NCI-H748 treated with DMSO at 0.1 percent for 48 hours (cell line): Measurements from ENCODE around the gene ADCY2.

Experiments
- DNase-seq: peaks from one replicate; lab custom pipeline; 2025; lab: John Stamatoyannopoulos, UW

ADCY2 gene

GRCh38 chr5:7784683-7785380 lies 388.9 kb downstream of the ADCY2 start:
- no peak for DNase-seq

GRCh38 chr5:7787770-7788169 lies 391.8 kb downstream of the ADCY2 start:
- DNase-seq, result no peak

GRCh38 chr5:7789567-7789966 lies 393.6 kb downstream of the ADCY2 start:
- DNase-seq, result no peak

- DNase-seq, result no peak
Measured at GRCh38 chr5:7793895-7794294, 398.0 kb downstream of the ADCY2 start.

GRCh38 chr5:7794311-7794710 lies 398.4 kb downstream of the ADCY2 start:
- DNase-seq, result no peak

- DNase-seq, result no peak
Measured at GRCh38 chr5:7794823-7795222, 398.9 kb downstream of the ADCY2 start.

- no peak for DNase-seq
Measured at GRCh38 chr5:7795306-7795705, 399.4 kb downstream of the ADCY2 start.

GRCh38 chr5:7801891-7802614 lies 406.1 kb downstream of the ADCY2 start:
- no peak for DNase-seq

GRCh38 chr5:7802855-7803254 lies 406.9 kb downstream of the ADCY2 start:
- DNase-seq, result no peak

- no peak for DNase-seq
Measured at GRCh38 chr5:7803937-7804336, 408.0 kb downstream of the ADCY2 start.

- DNase-seq, result no peak
Measured at GRCh38 chr5:7805379-7805778, 409.4 kb downstream of the ADCY2 start.

- no peak for DNase-seq
Measured at GRCh38 chr5:7808998-7809397, 413.1 kb downstream of the ADCY2 start.

GRCh38 chr5:7811715-7812114 lies 415.8 kb downstream of the ADCY2 start:
- no peak for DNase-seq

- DNase-seq, result no peak
Measured at GRCh38 chr5:7813007-7813406, 417.1 kb downstream of the ADCY2 start.

- DNase-seq, result no peak
Measured at GRCh38 chr5:7813576-7813975, 417.6 kb downstream of the ADCY2 start.

- no peak for DNase-seq
Measured at GRCh38 chr5:7814816-7815215, 418.9 kb downstream of the ADCY2 start.

- DNase-seq, result peak; percentile 90
Measured at GRCh38 chr5:7815892-7816534, 420.1 kb downstream of the ADCY2 start.

GRCh38 chr5:7816535-7816901 lies 420.6 kb downstream of the ADCY2 start:
- no peak for DNase-seq

GRCh38 chr5:7822449-7822848 lies 426.5 kb downstream of the ADCY2 start:
- no peak for DNase-seq

GRCh38 chr5:7823594-7823993 lies 427.7 kb downstream of the ADCY2 start:
- DNase-seq, result no peak

GRCh38 chr5:7824995-7825394 lies 429.1 kb downstream of the ADCY2 start:
- DNase-seq, result no peak

- no peak for DNase-seq
Measured at GRCh38 chr5:7825630-7826029, 429.7 kb downstream of the ADCY2 start.

- DNase-seq, result no peak
Measured at GRCh38 chr5:7827610-7828009, 431.7 kb downstream of the ADCY2 start.
